Fibroblast of gingiva (primary cell): ENCODE results near the gene FOXS1.

ENCODE experiments used
- DNase-seq: peaks from one replicate; pipeline ENCODE4 v3.0.0-alpha.2; 2011; ENCODE audit warnings: low read depth

FOXS1 gene

GRCh38 chr20:31861135-31861384 is 15.7 kb upstream of the FOXS1 start:
- no peak for DNase-seq

GRCh38 chr20:31860390-31861134 is 15.2 kb upstream of the FOXS1 start:
- DNase-seq = peak; percentile 11

- DNase-seq = no peak
These were observed 14.6 kb upstream of the FOXS1 start for GRCh38 chr20:31859998-31860380.

- no peak for DNase-seq
These were observed 14.0 kb upstream of the FOXS1 start for GRCh38 chr20:31859266-31859997.

- no peak for DNase-seq
These were observed 13.3 kb upstream of the FOXS1 start for GRCh38 chr20:31858760-31859083.

GRCh38 chr20:31857861-31858759 is 12.7 kb upstream of the FOXS1 start:
- no peak for DNase-seq

GRCh38 chr20:31856516-31856915 is 11.1 kb upstream of the FOXS1 start:
- no peak for DNase-seq

- no peak for DNase-seq
These were observed 8.1 kb upstream of the FOXS1 start for GRCh38 chr20:31853481-31853880.

- DNase-seq = no peak
These were observed 6.0 kb upstream of the FOXS1 start for GRCh38 chr20:31851240-31851955.

GRCh38 chr20:31849306-31849930 is 4.0 kb upstream of the FOXS1 start:
- no peak for DNase-seq

GRCh38 chr20:31848088-31848999 is 2.9 kb upstream of the FOXS1 start:
- no peak for DNase-seq

- no peak for DNase-seq
These were observed 1.4 kb upstream of the FOXS1 start for GRCh38 chr20:31846793-31847138.

- DNase-seq = no peak
These were observed 586 bp downstream of the FOXS1 start for GRCh38 chr20:31844737-31845299.

GRCh38 chr20:31843881-31844280 is 1.5 kb downstream of the FOXS1 start:
- no peak for DNase-seq

- DNase-seq = no peak
These were observed 2.1 kb downstream of the FOXS1 start for GRCh38 chr20:31843288-31843687.

GRCh38 chr20:31842471-31843157 is 2.8 kb downstream of the FOXS1 start:
- DNase-seq = no peak

- DNase-seq = no peak
These were observed 3.5 kb downstream of the FOXS1 start for GRCh38 chr20:31841928-31842327.

- DNase-seq = no peak
These were observed 4.2 kb downstream of the FOXS1 start for GRCh38 chr20:31840906-31841816.
